Measurements from ENCODE around the gene KCNIP1. TPM values are rescaled to one million over a fixed set of nuclear protein-coding genes. Genes with fewer than 3 reads are reported as not detected.

KCNIP1 gene
- total RNA-seq, 3 donors from 2014 or later (not counting 1 experiment from before 2014, with no cell fraction given), result not detected

- no peaks in the 10 kb centered on the region for H3K36me3 Mint-ChIP-seq
- H3K4me1 Mint-ChIP-seq, result no peaks in the 10 kb centered on the region
- Histone ChIP-seq H3K4me3 (ENCODE audit: low read length) (no peak overlapping the region), H3K4me1 (ENCODE audit: control insufficient read depth, insufficient read depth, low read length) (peaks cover 3% of the 10 kb centered on the region), H3K36me3 (ENCODE audit: control insufficient read depth, insufficient read depth, low read length) (no peaks in the 10 kb centered on the region), H3K27me3 (ENCODE audit: control insufficient read depth, insufficient read depth, low read length) (no peaks in the 10 kb centered on the region), H3K27ac (ENCODE audit: low read length) (no peak overlapping the region), H3K9me3 (ENCODE audit: control insufficient read depth, insufficient read depth, low read length) (no peaks in the 10 kb centered on the region)
- WGBS (ENCODE audit: insufficient coverage), result 84% methylated on average over 6 of the region's 6 CpGs
- no peak overlapping the region for H3K4me3 Mint-ChIP-seq
- ATAC-seq (no peak), DNase-seq (no peak)
- TF ChIP-seq, protein P1, sequence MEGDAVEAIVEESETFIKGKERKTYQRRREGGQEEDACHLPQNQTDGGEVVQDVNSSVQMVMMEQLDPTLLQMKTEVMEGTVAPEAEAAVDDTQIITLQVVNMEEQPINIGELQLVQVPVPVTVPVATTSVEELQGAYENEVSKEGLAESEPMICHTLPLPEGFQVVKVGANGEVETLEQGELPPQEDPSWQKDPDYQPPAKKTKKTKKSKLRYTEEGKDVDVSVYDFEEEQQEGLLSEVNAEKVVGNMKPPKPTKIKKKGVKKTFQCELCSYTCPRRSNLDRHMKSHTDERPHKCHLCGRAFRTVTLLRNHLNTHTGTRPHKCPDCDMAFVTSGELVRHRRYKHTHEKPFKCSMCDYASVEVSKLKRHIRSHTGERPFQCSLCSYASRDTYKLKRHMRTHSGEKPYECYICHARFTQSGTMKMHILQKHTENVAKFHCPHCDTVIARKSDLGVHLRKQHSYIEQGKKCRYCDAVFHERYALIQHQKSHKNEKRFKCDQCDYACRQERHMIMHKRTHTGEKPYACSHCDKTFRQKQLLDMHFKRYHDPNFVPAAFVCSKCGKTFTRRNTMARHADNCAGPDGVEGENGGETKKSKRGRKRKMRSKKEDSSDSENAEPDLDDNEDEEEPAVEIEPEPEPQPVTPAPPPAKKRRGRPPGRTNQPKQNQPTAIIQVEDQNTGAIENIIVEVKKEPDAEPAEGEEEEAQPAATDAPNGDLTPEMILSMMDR (IDR thresholded peaks at IDR 0.05), result no peak
- H3K27me3 Mint-ChIP-seq (ENCODE audit: low read depth in 2 of 2), result peaks cover 0 to 12% of the 10 kb centered on the region in 2 donors
- no peak overlapping the region for H3K27ac Mint-ChIP-seq
- no peaks in the 10 kb centered on the region for H3K9me3 Mint-ChIP-seq
- intact Hi-C loops (cut with micrococcal nuclease), result no loop called here
Observed at GRCh38 chr5:170489199-170489598, 14.6 kb upstream of the KCNIP1 start.

GRCh38 chr5:170490381-170490780 is 13.4 kb upstream of the KCNIP1 start:
- Histone ChIP-seq H3K4me1 (ENCODE audit: control insufficient read depth, insufficient read depth, low read length) (no peaks in the 10 kb centered on the region), H3K27me3 (ENCODE audit: control insufficient read depth, insufficient read depth, low read length) (no peaks in the 10 kb centered on the region), H3K4me3 (ENCODE audit: low read length) (no peak overlapping the region), H3K27ac (ENCODE audit: low read length) (no peak overlapping the region), H3K36me3 (ENCODE audit: control insufficient read depth, insufficient read depth, low read length) (no peaks in the 10 kb centered on the region), H3K9me3 (ENCODE audit: control insufficient read depth, insufficient read depth, low read length) (no peaks in the 10 kb centered on the region)
- Mint-ChIP-seq H3K27me3 (ENCODE audit: low read depth in 2 of 2) (peaks cover 7 to 10% of the 10 kb centered on the region in 2 donors), H3K9me3 (no peaks in the 10 kb centered on the region), H3K36me3 (no peaks in the 10 kb centered on the region), H3K4me3 (no peak overlapping the region), H3K4me1 (no peaks in the 10 kb centered on the region), H3K27ac (no peak overlapping the region)
- 97% methylated on average over 2 of the region's 3 CpGs for WGBS (ENCODE audit: insufficient coverage)
- TF ChIP-seq, protein P1 (IDR thresholded peaks at IDR 0.05), result no peak
- DNase-seq (no peak), ATAC-seq (no peak)
- intact Hi-C loops (cut with micrococcal nuclease), result no loop called here

- no peak for ATAC-seq
- 76% methylated on average over 5 of the region's 5 CpGs for WGBS (ENCODE audit: insufficient coverage)
Observed at GRCh38 chr5:170491479-170491878, 12.3 kb upstream of the KCNIP1 start.

More at GRCh38 chr5:170491479-170491878, 12.3 kb upstream of the KCNIP1 start:
- Mint-ChIP-seq H3K36me3 (no peaks in the 10 kb centered on the region), H3K27ac (no peak overlapping the region), H3K4me3 (no peak overlapping the region), H3K27me3 (ENCODE audit: low read depth in 2 of 2) (peaks cover 15 to 17% of the 10 kb centered on the region in 2 donors), H3K4me1 (no peaks in the 10 kb centered on the region), H3K9me3 (no peaks in the 10 kb centered on the region)
- H3K27ac ChIP-seq (ENCODE audit: low read length), result no peak overlapping the region
- intact Hi-C loops (cut with micrococcal nuclease), result no loop called here
- TF ChIP-seq, protein P1 (IDR thresholded peaks at IDR 0.05), result no peak
- no peaks in the 10 kb centered on the region for H3K27me3 ChIP-seq (ENCODE audit: control insufficient read depth, insufficient read depth, low read length)
- no peak for DNase-seq
- no peaks in the 10 kb centered on the region for H3K4me1 ChIP-seq (ENCODE audit: control insufficient read depth, insufficient read depth, low read length)
- H3K4me3 ChIP-seq (ENCODE audit: low read length), result no peak overlapping the region
- H3K9me3 ChIP-seq (ENCODE audit: control insufficient read depth, insufficient read depth, low read length), result no peaks in the 10 kb centered on the region
- H3K36me3 ChIP-seq (ENCODE audit: control insufficient read depth, insufficient read depth, low read length), result no peaks in the 10 kb centered on the region

All from natural killer cell (primary cell).